Aorta (tissue), 5 donors: ENCODE results near the gene AHRR. TPM values are rescaled to one million over a fixed set of nuclear protein-coding genes. Genes with fewer than 3 reads are reported as not detected.
A peak's percentile ranks its signal among the peaks of the same experiment; 100 is the strongest.

Experiments
- ATAC-seq: fragments of 200-7000 bp; cut with Tn5 transposase; one replicate; pipeline ENCODE4 v1.9.1; 2022; ENCODE audit warnings: moderate library complexity; ENCODE audit not compliant: low FRiP score
- DNase-seq, 2 donors: peaks; one replicate each; pipeline ENCODE4 v3.0.0-alpha.2; 2020
- H3K27ac ChIP-seq, 2 donors: one replicate each; pipeline ENCODE4 v1.5.1; 2013; ENCODE audit warnings: low read length in 2 of 2, mild to moderate bottlenecking in 2 of 2, moderate library complexity in 2 of 2, control low read depth in 1 of 2, inconsistent platforms in 1 of 2, low read depth in 1 of 2
- H3K27me3 ChIP-seq, 2 donors: one replicate each; pipeline ENCODE4 v1.6.1; 2013; ENCODE audit warnings: control low read depth in 1 of 2, low read length in 1 of 2, mild to moderate bottlenecking in 1 of 2, moderate library complexity in 1 of 2; ENCODE audit not compliant: insufficient read depth in 2 of 2, control insufficient read depth in 1 of 2
- H3K36me3 ChIP-seq, 2 donors: one replicate each; pipeline ENCODE4 v1.6.1; 2013; ENCODE audit warnings: control low read depth in 1 of 2, low read length in 1 of 2, mild to moderate bottlenecking in 1 of 2; ENCODE audit not compliant: insufficient read depth in 2 of 2, control insufficient read depth in 1 of 2
- H3K4me1 ChIP-seq, 2 donors: one replicate each; pipeline ENCODE4 v1.6.1; 2013; ENCODE audit warnings: low read length in 2 of 2, control low read depth in 1 of 2, mild to moderate bottlenecking in 1 of 2, moderate library complexity in 1 of 2; ENCODE audit not compliant: insufficient read depth in 2 of 2, control insufficient read depth in 1 of 2
- H3K4me3 ChIP-seq, 2 donors: one replicate each; pipeline ENCODE4 v1.5.1; 2013; ENCODE audit warnings: low read length in 2 of 2, control low read depth in 1 of 2, mild to moderate bottlenecking in 1 of 2
- H3K9me3 ChIP-seq: one replicate; pipeline ENCODE4 v1.6.1; 2013; ENCODE audit warnings: mild to moderate bottlenecking, low read length; ENCODE audit not compliant: control insufficient read depth
- WGBS, 2 donors: extraction: QIAGEN DNeasy Blood & Tissue Kit; methylation state at CpG; one replicate each; pipeline ENCODE4 v1.1.7; 2013; 5-methylcytosine and 5-hydroxymethylcytosine counted together
- intact Hi-C, 2 donors: fragments of 100-400 bp; cut with DNase I; formaldehyde crosslinking; loops; one replicate each; pipeline versions ENCODE4 v1.14.2 to v1.15.0; 2022
- polyA plus RNA-seq, 2 donors: library from polyadenylated mRNA; stranded (reverse); fragments of 200-250 nt; gene quantifications; one replicate each; pipeline ENCODE4 v1.2.3, GENCODE V29; 2013
- total RNA-seq, 2 donors: library from RNA; stranded (reverse); fragmentation: NEBNext Ultra II Directional; extraction: Animal tissue kit (Norgen Biotek cat#: 25700); gene quantifications; one replicate each; pipeline ENCODE4 v1.2.1, GENCODE V29; 2021
- donor health status: healthy with polysubstance abuse.
- donor health status: Bipolar disorder and iron deficiency.
- donor health status: DM: no; HTN: no; CAD: no.
- donor health status: DM: no; HTN: no; CAD: no.
- donor health status: DM: yes; HTN: yes; CAD: no.

The AHRR gene
- total and polyA plus RNA-seq, 4 donors: 0.13 to 3.8 (median 1.7) TPM

- H3K4me3 ChIP-seq: no peak overlapping the region
- H3K9me3 ChIP-seq: no peaks in the 10 kb centered on the region
- 93 to 96% methylated on average over 12 of the region's 12 CpGs for WGBS, 2 donors
- no peaks in the 10 kb centered on the region for H3K4me1 ChIP-seq
- DNase-seq: no peak
- H3K36me3 ChIP-seq: peaks cover 0 to 11% of the 10 kb centered on the region in 2 donors
- ATAC-seq: no peak
- intact Hi-C loops: loop anchor here in 1 of 2 donors (10.0 kb wide), 2 partner anchors 166 to 446 kb away; partner anchors contain the start of genes BRD9, CEP72 and TRIP13
- H3K27me3 ChIP-seq: no peaks in the 10 kb centered on the region
- no peak overlapping the region for H3K27ac ChIP-seq
Measured at GRCh38 chr5:448766-449090, 127.2 kb downstream of the AHRR start.

GRCh38 chr5:449151-449550 lies 127.6 kb downstream of the AHRR start:
- Histone ChIP-seq H3K4me1 (no peaks in the 10 kb centered on the region), H3K4me3 (no peak overlapping the region), H3K27ac (no peak overlapping the region), H3K27me3 (no peaks in the 10 kb centered on the region), H3K36me3 (peaks cover 0 to 15% of the 10 kb centered on the region in 2 donors), H3K9me3 (no peaks in the 10 kb centered on the region)
- no peak for ATAC-seq
- intact Hi-C loops: loop anchor here in 1 of 2 donors (10.0 kb wide), 2 partner anchors 166 to 446 kb away; partner anchors contain the start of genes BRD9, CEP72 and TRIP13
- no peak for DNase-seq
- 94 to 95% methylated on average over 5 of the region's 5 CpGs for WGBS, 2 donors

GRCh38 chr5:451587-452458 lies 130.3 kb downstream of the AHRR start:
- Histone ChIP-seq H3K4me3 (no peak overlapping the region), H3K4me1 (no peaks in the 10 kb centered on the region), H3K36me3 (peaks cover 0 to 18% of the 10 kb centered on the region in 2 donors), H3K27me3 (no peaks in the 10 kb centered on the region), H3K9me3 (no peaks in the 10 kb centered on the region), H3K27ac (no peak overlapping the region)
- ATAC-seq: no peak
- 78 to 87% methylated on average over 5 of the region's 5 CpGs for WGBS, 2 donors
- intact Hi-C loops: no loop called here
- DNase-seq: no peak

- DNase-seq: peak; percentile 18 to 59
- no peak overlapping the region for H3K27ac ChIP-seq
- H3K4me1 ChIP-seq: no peaks in the 10 kb centered on the region
- intact Hi-C loops: no loop called here
- H3K4me3 ChIP-seq: no peak overlapping the region
- 96 to 97% methylated on average over 17 of the region's 17 CpGs for WGBS, 2 donors
- peaks cover 0 to 12% of the 10 kb centered on the region in 2 donors for H3K36me3 ChIP-seq
- ATAC-seq: no peak
- no peaks in the 10 kb centered on the region for H3K9me3 ChIP-seq
- H3K27me3 ChIP-seq: no peaks in the 10 kb centered on the region
Measured at GRCh38 chr5:452978-453710, 131.6 kb downstream of the AHRR start.

GRCh38 chr5:453725-454481 lies 132.4 kb downstream of the AHRR start:
- ATAC-seq (no peak), DNase-seq (peak; percentile 21 to 38)
- Histone ChIP-seq H3K4me1 (no peaks in the 10 kb centered on the region), H3K4me3 (no peak overlapping the region), H3K36me3 (peaks cover 0 to 12% of the 10 kb centered on the region in 2 donors), H3K27ac (no peak overlapping the region), H3K9me3 (no peaks in the 10 kb centered on the region), H3K27me3 (no peaks in the 10 kb centered on the region)
- WGBS, 2 donors: 92 to 94% methylated on average over 16 of the region's 16 CpGs
- intact Hi-C loops: no loop called here

- H3K27ac ChIP-seq: no peak overlapping the region
- ATAC-seq (no peak), DNase-seq (peak; percentile 26 to 42)
- H3K27me3 ChIP-seq: no peaks in the 10 kb centered on the region
- WGBS, 2 donors: 83 to 84% methylated on average over 11 of the region's 11 CpGs
- H3K4me3 ChIP-seq: no peak overlapping the region
- H3K4me1 ChIP-seq: no peaks in the 10 kb centered on the region
- no peaks in the 10 kb centered on the region for H3K9me3 ChIP-seq
- H3K36me3 ChIP-seq: peaks cover 0 to 15% of the 10 kb centered on the region in 2 donors
- intact Hi-C loops: no loop called here
Measured at GRCh38 chr5:454936-455335, 133.4 kb downstream of the AHRR start.

- intact Hi-C loops: no loop called here
- H3K27ac ChIP-seq: no peak overlapping the region
- 92% methylated on average over 11 of the region's 11 CpGs for WGBS, 2 donors
- no peaks in the 10 kb centered on the region for H3K4me1 ChIP-seq
- no peaks in the 10 kb centered on the region for H3K27me3 ChIP-seq
- no peaks in the 10 kb centered on the region for H3K9me3 ChIP-seq
- peaks cover 0 to 15% of the 10 kb centered on the region in 2 donors for H3K36me3 ChIP-seq
- no peak overlapping the region for H3K4me3 ChIP-seq
- no peak for ATAC-seq
- DNase-seq: peak in 1 of 2 donors; percentile 5
Measured at GRCh38 chr5:455806-456205, 134.3 kb downstream of the AHRR start.

- no peaks in the 10 kb centered on the region for H3K4me1 ChIP-seq
- whole genome bisulfite sequencing, 2 donors: 85 to 88% methylated on average over 28 of the region's 28 CpGs
- H3K9me3 ChIP-seq: no peaks in the 10 kb centered on the region
- H3K27ac ChIP-seq: no peak overlapping the region
- intact Hi-C loops: no loop called here
- no peak for ATAC-seq
- H3K36me3 ChIP-seq: peaks cover 0 to 15% of the 10 kb centered on the region in 2 donors
- DNase-seq: peak; percentile 34 to 66
- H3K27me3 ChIP-seq: no peaks in the 10 kb centered on the region
- H3K4me3 ChIP-seq: no peak overlapping the region
Measured at GRCh38 chr5:456351-457194, 135.1 kb downstream of the AHRR start.
